Measurements from ENCODE around the gene CACNA1A. TPM values are rescaled to one million over a fixed set of nuclear protein-coding genes. Genes with fewer than 3 reads are reported as not detected.

The CACNA1A gene
- total RNA-seq, 2 experiments from 2014 or later: 0.30 to 0.45 TPM

- H3K36me3 ChIP-seq (ENCODE audit: insufficient read depth, low read length): no peaks in the 10 kb centered on the region
- Mint-ChIP-seq H3K4me3 (no peak overlapping the region), H3K9me3 (no peaks in the 10 kb centered on the region), H3K4me1 (ENCODE audit: low read depth) (no peaks in the 10 kb centered on the region), H3K27ac (no peak overlapping the region), H3K36me3 (ENCODE audit: low read depth) (no peaks in the 10 kb centered on the region), H3K27me3 (peaks cover 32% of the 10 kb centered on the region)
- DNase-seq: no peak
- H3K27ac ChIP-seq (ENCODE audit: low read depth in 1 of 2, low read length in 2 of 2): no peak overlapping the region
- no peak for ATAC-seq (ENCODE audit: poor library complexity)
- CTCF ChIA-PET: no interaction called here
- intact Hi-C loops (cut with DNase I, micrococcal nuclease): no loop called here
- H3K9me3 ChIP-seq (ENCODE audit: control insufficient read depth in 1 of 2, insufficient read depth in 1 of 2, low read length in 2 of 2): no peaks in the 10 kb centered on the region
- TF ChIP-seq CTCF (IDR thresholded peaks at IDR 0.05): no peak
- no peaks in the 10 kb centered on the region for H3K27me3 ChIP-seq (ENCODE audit: control insufficient read depth in 1 of 2, insufficient read depth in 2 of 2, low read length in 2 of 2)
- no peak overlapping the region for H3K4me3 ChIP-seq (ENCODE audit: low read length)
- POLR2A ChIA-PET: no interaction called here
- H3K4me1 ChIP-seq (ENCODE audit: insufficient read depth, low read length): no peaks in the 10 kb centered on the region
Measured at GRCh38 chr19:13255041-13255718, 251.1 kb downstream of the CACNA1A start.

- POLR2A ChIA-PET: no interaction called here
- H3K4me1 ChIP-seq (ENCODE audit: insufficient read depth, low read length): no peaks in the 10 kb centered on the region
- no peak overlapping the region for H3K4me3 Mint-ChIP-seq
- no peak overlapping the region for H3K27ac ChIP-seq (ENCODE audit: low read depth in 1 of 2, low read length in 2 of 2)
- H3K27me3 ChIP-seq (ENCODE audit: control insufficient read depth in 1 of 2, insufficient read depth in 2 of 2, low read length in 2 of 2): no peaks in the 10 kb centered on the region
- CTCF ChIA-PET: no interaction called here
- H3K36me3 Mint-ChIP-seq (ENCODE audit: low read depth): no peaks in the 10 kb centered on the region
- H3K9me3 ChIP-seq (ENCODE audit: control insufficient read depth in 1 of 2, insufficient read depth in 1 of 2, low read length in 2 of 2): no peaks in the 10 kb centered on the region
- DNase-seq: peak in 1 of 14 experiments; percentile 4
- no peaks in the 10 kb centered on the region for H3K9me3 Mint-ChIP-seq
- no peak for TF ChIP-seq CTCF (IDR thresholded peaks at IDR 0.05)
- intact Hi-C loops (cut with DNase I, micrococcal nuclease): no loop called here
- no peaks in the 10 kb centered on the region for H3K36me3 ChIP-seq (ENCODE audit: insufficient read depth, low read length)
- H3K27ac Mint-ChIP-seq: no peak overlapping the region
- no peak overlapping the region for H3K4me3 ChIP-seq (ENCODE audit: low read length)
- peaks cover 16% of the 10 kb centered on the region for H3K27me3 Mint-ChIP-seq
- no peaks in the 10 kb centered on the region for H3K4me1 Mint-ChIP-seq (ENCODE audit: low read depth)
- no peak for ATAC-seq (ENCODE audit: poor library complexity)
Measured at GRCh38 chr19:13252569-13253335, 253.5 kb downstream of the CACNA1A start.

- H3K36me3 ChIP-seq (ENCODE audit: insufficient read depth, low read length): no peaks in the 10 kb centered on the region
- CTCF ChIA-PET: no interaction called here
- Mint-ChIP-seq H3K27me3 (no peaks in the 10 kb centered on the region), H3K4me1 (ENCODE audit: low read depth) (peaks cover 23% of the 10 kb centered on the region), H3K27ac (no peak overlapping the region), H3K9me3 (no peaks in the 10 kb centered on the region), H3K4me3 (no peak overlapping the region), H3K36me3 (ENCODE audit: low read depth) (no peaks in the 10 kb centered on the region)
- H3K4me3 ChIP-seq (ENCODE audit: low read length): no peak overlapping the region
- peaks cover 10% of the 10 kb centered on the region for H3K4me1 ChIP-seq (ENCODE audit: insufficient read depth, low read length)
- no peak for ATAC-seq (ENCODE audit: poor library complexity)
- H3K27ac ChIP-seq (ENCODE audit: low read depth in 1 of 2, low read length in 2 of 2): no peak overlapping the region
- POLR2A ChIA-PET: no interaction called here
- TF ChIP-seq CTCF (IDR thresholded peaks at IDR 0.05): no peak
- no peaks in the 10 kb centered on the region for H3K27me3 ChIP-seq (ENCODE audit: control insufficient read depth in 1 of 2, insufficient read depth in 2 of 2, low read length in 2 of 2)
- intact Hi-C loops (cut with DNase I, micrococcal nuclease): no loop called here
- no peaks in the 10 kb centered on the region for H3K9me3 ChIP-seq (ENCODE audit: control insufficient read depth in 1 of 2, insufficient read depth in 1 of 2, low read length in 2 of 2)
- no peak for DNase-seq
Measured at GRCh38 chr19:13244920-13245319, 261.4 kb downstream of the CACNA1A start.
